AG20443 (cell line): Measurements from ENCODE around the gene BRD9.

ENCODE experiments used
- DNase-seq: peaks from one replicate; pipeline ENCODE4 v3.0.0; 2012; ENCODE audit warnings: low spot score, mixed read lengths

BRD9 gene

GRCh38 chr5:878125-878524 lies 14.5 kb downstream of the BRD9 start:
- no peak for DNase-seq

DNA sequence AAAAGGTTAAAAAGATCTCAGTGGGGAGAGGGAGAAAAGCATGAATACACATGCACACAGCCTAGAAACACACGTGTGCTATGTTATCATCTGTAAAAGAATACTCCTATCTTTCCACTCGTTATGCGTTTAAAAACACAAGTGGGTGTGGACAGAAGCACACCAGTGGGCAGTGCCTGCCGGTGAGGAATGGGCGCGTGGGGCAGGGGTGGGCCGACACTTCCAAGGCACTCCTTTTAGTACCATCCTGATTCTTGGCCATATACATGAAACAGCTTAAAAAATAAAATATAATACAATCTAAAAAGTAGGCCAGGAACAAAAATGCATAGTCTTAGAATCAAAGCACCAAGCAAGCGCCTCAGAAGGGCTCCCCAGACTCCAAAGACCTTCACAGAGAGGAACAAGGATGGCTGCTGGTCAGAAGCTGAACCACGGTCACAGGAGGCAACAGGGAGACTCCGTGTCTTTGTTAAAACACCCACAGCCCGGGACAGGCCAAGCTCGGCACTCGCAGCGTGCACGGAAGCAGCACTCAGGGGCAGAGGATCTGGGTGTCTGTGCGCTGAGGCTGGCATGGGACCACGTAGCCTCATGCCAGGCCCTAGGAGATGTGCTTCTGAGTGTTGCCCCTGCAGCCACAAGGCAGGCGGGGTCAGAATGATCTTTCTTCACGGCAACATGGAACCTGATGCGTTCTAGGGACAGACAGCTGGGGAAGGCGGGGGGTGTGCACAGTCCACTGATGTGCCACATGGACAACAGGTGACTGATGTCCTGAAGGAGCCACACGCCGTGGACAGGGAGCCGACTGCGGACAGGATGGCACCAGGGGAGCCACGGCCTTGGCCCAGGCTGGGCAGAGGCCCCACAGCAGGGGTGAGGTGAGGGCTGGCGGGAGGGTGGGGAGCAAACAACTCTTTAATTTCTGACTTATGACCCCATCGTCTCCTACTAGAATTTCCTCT lies 15.9 kb downstream of the BRD9 start:
- DNase-seq = no peak

GRCh38 chr5:875931-876330 lies 16.7 kb downstream of the BRD9 start:
- no peak for DNase-seq

DNA sequence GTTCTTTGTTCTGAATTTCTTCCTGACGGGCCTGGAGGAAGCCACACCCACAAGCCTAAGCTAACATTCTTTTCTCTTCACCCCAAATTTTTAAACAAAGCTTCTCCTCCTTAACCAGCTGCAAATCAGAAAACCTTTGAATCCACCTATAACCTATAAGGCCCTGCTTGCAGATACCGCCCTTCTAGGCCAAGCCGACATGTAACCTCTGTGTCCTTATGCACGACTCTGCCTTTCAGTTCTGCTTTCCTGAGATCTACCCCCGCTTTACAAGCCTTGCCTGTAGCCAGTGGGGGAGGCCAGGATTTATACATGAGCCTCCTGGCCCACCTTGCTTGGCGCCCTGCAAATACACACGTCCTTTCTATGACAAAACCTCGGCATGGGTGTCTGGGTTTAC lies 19.3 kb downstream of the BRD9 start:
- no peak for DNase-seq

GRCh38 chr5:872301-872700 lies 20.3 kb downstream of the BRD9 start:
- no peak for DNase-seq

- no peak for DNase-seq
These were observed 20.9 kb downstream of the BRD9 start for GRCh38 chr5:871596-872298.

GRCh38 chr5:870956-871355 lies 21.6 kb downstream of the BRD9 start:
- DNase-seq = no peak

GRCh38 chr5:868428-869135 lies 24.0 kb downstream of the BRD9 start:
- no peak for DNase-seq

- no peak for DNase-seq
These were observed 25.2 kb downstream of the BRD9 start for GRCh38 chr5:867300-867870.

DNA sequence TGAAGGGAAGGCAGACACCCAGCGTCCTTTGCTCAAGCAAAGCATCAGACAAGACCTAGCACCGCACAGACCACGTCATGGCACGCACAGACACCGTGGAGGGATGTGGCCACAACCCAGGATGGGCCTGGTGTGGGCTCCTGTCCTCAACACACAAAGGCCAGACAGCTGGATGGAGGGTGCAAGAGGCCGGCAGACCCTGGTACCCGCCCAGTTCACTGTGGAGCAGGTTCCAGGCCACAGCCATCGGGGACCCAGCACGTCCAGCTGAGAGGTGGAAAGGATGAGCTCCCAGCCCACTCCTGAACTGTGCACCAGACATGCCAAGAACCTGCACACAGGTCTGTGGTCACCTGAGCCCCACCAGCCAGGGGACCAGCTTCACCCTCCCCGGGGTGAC lies 26.8 kb downstream of the BRD9 start:
- no peak for DNase-seq

- no peak for DNase-seq
These were observed 27.5 kb downstream of the BRD9 start for GRCh38 chr5:865168-865521.

- no peak for DNase-seq
These were observed 28.0 kb downstream of the BRD9 start for GRCh38 chr5:864492-865167.

GRCh38 chr5:863244-863805 lies 29.3 kb downstream of the BRD9 start:
- DNase-seq = no peak

GRCh38 chr5:862367-863243 lies 30.0 kb downstream of the BRD9 start:
- DNase-seq = no peak

DNA sequence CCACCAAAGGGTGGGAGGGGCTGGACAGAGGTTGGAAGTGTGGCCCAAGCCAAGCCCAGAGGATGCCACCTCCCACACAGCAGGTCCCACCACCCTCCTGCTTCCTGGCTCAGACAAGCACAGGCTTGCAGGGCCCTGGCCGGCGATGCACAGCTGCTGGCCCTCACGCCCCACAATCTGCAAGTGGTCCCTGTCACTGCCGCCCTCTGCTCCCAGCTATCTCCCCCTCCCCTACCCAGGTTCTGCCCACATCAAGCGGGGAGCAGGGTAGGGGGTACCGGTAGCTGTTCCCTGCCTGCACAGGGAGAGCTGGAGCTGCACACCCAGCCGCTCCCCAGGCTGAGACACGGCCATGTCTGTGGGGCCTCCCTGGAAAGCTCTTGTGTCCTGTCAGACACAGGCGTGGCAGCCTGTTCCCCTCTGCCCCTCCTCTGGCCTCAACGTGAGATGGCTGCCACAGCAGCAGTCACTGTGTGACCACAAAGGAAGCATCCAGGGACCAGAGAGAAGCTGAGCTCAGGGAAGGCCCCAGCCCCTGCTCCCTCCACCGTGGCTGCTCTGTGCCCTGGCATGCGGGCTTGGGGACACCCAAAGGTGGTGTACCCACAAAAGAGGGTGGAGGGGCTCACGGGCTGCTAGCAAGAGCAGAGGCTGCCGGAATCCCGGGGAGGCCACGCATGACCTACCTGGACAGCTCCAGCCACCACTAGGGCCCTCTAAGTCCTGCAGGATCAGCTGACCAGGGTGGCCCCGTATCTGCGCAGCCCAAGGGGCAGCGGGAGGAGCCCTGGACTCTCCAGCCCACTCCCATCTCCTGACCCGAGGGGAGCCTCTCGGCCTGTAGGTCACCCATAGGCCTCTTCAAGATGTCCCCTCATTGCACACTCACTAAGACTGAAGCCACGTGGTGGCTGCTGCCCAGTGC lies 30.9 kb downstream of the BRD9 start:
- DNase-seq = no peak

DNA sequence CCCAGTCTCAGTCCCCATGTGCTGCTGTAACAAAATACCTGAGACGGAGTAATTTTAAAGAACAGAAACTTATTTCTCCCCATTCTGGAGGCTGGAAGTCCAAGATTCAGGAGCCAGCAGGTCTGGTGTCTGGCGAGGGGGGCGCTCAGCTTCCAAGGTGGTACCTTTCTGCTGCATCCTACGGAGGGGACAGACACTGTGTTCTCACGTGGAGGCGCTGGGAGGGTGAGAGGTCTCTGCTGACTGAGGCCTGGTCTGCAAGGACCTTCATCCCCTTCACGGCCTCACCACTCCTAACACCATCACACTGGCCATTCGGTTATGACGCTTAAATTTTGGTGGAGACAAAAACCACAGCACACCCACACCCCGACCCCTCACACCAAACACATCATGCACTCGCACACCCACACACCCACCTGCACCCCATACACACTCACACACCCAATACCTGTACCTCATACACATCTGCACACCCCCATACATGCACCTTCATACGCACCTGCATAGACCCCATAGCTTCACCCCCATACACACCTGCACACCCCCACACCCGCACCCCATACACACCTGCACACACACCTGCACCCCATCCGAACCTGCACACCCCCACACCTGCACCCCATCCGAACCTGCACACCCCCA lies 32.0 kb downstream of the BRD9 start:
- no peak for DNase-seq

GRCh38 chr5:859798-860296 lies 32.8 kb downstream of the BRD9 start:
- DNase-seq = no peak

GRCh38 chr5:859391-859790 lies 33.2 kb downstream of the BRD9 start:
- DNase-seq = no peak

GRCh38 chr5:858726-859125 lies 33.9 kb downstream of the BRD9 start:
- DNase-seq = no peak
